ENCODE data around the gene ABHD17B.

ABHD17B gene

DNA sequence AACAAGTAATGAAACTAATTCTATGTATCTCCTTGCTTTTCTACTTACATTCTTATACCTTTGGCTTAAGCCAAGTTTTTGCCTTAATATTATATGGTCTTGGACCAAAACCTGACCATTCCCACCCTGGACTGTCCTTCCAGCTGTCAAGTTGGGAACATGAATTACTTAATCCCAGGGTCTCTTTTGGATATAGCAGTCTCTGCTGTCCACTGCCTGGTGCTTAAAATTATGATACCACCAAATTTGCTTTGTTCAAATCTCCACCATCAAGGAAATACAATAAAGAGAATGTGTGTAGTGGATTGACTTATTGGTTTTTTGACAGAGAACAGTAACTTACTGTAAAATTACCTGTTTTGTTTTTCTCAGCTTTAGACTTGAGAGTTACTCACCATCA, 66.2 kb downstream of the ABHD17B start:
- DNase-seq (ENCODE audit: low read depth) = no peak
- TF ChIP-seq, protein P1, sequence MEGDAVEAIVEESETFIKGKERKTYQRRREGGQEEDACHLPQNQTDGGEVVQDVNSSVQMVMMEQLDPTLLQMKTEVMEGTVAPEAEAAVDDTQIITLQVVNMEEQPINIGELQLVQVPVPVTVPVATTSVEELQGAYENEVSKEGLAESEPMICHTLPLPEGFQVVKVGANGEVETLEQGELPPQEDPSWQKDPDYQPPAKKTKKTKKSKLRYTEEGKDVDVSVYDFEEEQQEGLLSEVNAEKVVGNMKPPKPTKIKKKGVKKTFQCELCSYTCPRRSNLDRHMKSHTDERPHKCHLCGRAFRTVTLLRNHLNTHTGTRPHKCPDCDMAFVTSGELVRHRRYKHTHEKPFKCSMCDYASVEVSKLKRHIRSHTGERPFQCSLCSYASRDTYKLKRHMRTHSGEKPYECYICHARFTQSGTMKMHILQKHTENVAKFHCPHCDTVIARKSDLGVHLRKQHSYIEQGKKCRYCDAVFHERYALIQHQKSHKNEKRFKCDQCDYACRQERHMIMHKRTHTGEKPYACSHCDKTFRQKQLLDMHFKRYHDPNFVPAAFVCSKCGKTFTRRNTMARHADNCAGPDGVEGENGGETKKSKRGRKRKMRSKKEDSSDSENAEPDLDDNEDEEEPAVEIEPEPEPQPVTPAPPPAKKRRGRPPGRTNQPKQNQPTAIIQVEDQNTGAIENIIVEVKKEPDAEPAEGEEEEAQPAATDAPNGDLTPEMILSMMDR (conservative IDR thresholded peaks at IDR 0.05; ENCODE audit: low read depth, low read length) = no peak

DNA sequence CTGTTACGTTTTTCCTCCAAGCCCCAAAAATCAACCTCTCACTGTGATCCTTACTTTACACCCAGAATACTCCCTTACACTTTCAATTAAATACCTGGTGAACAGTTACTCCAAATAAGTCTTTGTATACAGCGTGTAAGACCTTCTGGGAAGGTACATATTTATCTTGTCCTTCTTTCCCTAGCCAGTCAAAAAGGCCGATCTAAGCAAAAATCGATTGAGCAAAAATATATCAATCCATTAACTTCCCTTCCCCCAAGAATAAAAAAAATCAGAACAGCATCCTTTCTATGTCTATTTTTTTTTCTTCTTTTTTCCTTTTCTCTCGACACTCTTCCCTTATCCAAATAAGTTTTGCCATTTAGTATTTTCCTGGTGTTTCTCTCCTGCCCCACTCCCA, 71.3 kb downstream of the ABHD17B start:
- no peak for DNase-seq (ENCODE audit: low read depth)
- TF ChIP-seq, protein P1 (conservative IDR thresholded peaks at IDR 0.05; ENCODE audit: low read depth, low read length) = no peak
- H3K4me3 ChIP-seq (ENCODE audit: low read depth, low read length) = no peak overlapping the region

More for the DNA sequence above, 66.2 kb downstream of the ABHD17B start:
- no peak overlapping the region for H3K4me3 ChIP-seq (ENCODE audit: low read depth, low read length)

DNA sequence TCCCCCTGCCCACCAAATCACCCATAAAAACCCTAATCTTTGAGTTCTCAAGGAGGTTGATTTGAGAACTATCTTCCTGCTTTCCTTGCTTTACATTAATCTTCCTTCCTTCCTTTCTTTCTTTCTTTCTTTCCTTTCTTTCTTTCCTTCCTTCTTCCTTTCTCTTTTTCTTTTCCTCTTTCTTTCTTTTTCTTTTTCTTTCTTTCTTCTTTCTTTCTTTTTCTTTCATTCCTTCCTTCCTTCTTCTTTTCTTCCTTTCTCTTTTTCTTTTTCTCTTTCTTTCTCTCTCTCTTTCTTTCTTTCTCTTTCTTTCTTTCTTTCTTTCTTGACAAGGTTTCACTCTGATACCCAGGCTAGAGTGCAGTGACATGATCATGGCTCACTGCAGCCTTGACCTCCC, 75.4 kb downstream of the ABHD17B start:
- no peak overlapping the region for H3K4me3 ChIP-seq (ENCODE audit: low read depth, low read length)
- no peak for DNase-seq (ENCODE audit: low read depth)
- TF ChIP-seq, protein P1 (conservative IDR thresholded peaks at IDR 0.05; ENCODE audit: low read depth, low read length) = no peak

DNA sequence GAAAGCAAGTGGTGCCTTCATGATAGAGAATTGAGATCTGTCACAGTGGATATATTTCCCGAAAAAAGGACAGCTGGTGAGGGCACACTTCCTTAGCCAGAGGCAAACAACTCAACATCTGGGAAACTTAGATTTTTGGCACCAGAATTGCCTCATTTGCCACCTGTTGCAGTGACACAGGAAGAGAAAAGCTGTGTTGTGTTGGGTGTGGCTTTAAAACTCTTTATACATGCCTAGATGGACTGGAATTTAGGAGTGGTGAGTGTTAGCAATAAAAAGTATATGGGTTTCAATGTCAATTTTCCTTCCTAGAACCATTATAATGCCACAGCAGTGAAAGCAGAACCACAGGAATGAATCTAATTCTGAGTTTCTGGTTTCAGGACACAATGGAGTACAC, 80.1 kb downstream of the ABHD17B start:
- H3K4me3 ChIP-seq (ENCODE audit: low read depth, low read length) = no peak overlapping the region
- TF ChIP-seq, protein P1 (conservative IDR thresholded peaks at IDR 0.05; ENCODE audit: low read depth, low read length) = no peak
- DNase-seq (ENCODE audit: low read depth) = no peak

DNA sequence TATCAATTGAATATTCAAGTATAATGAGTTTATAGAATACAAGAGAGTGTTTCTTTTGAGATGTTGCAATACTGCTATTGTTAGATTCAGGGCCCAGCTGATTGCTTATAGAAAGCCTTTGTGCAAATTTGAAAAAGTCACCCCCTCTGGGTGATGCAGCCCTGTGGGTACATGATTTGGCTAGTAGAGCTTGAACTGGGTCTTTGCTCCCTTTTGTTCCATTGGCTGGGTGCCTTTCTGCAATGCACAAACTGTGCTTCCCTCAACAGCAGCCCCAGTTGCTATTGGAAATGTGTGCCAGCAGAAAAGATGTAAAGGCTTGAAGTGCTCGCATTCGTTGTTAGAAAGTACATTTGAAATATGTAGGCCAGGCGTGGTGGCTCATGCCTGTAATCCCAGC, 80.8 kb downstream of the ABHD17B start:
- no peak overlapping the region for H3K4me3 ChIP-seq (ENCODE audit: low read depth, low read length)
- TF ChIP-seq, protein P1 (conservative IDR thresholded peaks at IDR 0.05; ENCODE audit: low read depth, low read length) = no peak
- no peak for DNase-seq (ENCODE audit: low read depth)

DNA sequence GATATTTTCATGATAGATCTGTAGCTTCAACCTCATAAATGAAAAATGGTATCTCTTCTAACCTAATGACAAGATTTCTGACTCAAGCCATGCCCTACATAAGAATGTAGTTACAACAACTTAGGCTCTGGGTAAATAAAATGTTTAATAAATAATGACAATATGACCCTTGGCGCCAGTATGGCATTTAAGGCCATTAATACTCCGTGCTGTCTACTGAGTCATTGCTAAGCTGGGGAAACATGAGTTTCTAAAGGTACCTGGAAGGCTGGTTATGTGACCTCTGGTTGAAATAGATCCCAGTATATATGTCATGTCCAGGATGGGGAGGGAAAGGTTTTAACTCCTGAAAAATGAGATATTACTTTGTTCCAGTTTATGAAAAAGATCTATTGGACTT, 84.7 kb downstream of the ABHD17B start:
- no peak for DNase-seq (ENCODE audit: low read depth)
- no peak overlapping the region for H3K4me3 ChIP-seq (ENCODE audit: low read depth, low read length)
- TF ChIP-seq, protein P1 (conservative IDR thresholded peaks at IDR 0.05; ENCODE audit: low read depth, low read length) = no peak

DNA sequence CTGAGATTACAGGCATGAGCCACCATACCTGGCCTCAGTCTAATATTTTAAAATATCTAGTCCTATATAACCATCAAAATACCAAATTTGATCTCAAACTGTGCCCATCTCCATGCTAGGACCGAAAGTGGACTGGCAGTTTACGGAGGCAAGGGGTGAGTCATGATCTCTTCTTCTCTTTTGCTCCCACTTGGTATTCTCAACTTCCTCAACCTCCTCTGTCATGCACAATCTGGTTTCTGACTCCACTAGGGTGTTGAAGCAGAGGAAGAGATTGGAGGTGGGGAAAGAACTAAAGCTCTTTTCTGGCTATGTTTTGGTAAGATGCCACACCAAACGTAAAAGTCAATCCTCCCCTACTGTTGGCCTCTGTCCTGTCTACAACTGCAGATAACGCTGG, 86.7 kb downstream of the ABHD17B start:
- DNase-seq (ENCODE audit: low read depth) = no peak

More for the DNA sequence above, 86.7 kb downstream of the ABHD17B start:
- H3K4me3 ChIP-seq (ENCODE audit: low read depth, low read length) = no peak overlapping the region
- TF ChIP-seq, protein P1 (conservative IDR thresholded peaks at IDR 0.05; ENCODE audit: low read depth, low read length) = no peak

Measured in choroid plexus epithelial cell (primary cell).